ENCODE data around the gene HECTD1. TPM values are rescaled to one million over a fixed set of nuclear protein-coding genes. Genes with fewer than 3 reads are reported as not detected.
"Not testable (repeated sequence)": the region's sequence is repeated elsewhere in the genome, so short reads cannot be mapped to it uniquely, and the experiment has no call there.

The HECTD1 gene
- total and polyA plus RNA-seq, 9 of the 15 experiments (the other 6 are each of a cell fraction or from before 2014, with no cell fraction given) = 27.9 to 111 (median 78.1) TPM

GRCh38 chr14:31096255-31096654, 111.3 kb downstream of the HECTD1 start:
- H3K79me2 ChIP-seq (ENCODE audit: control insufficient read depth, insufficient read depth, low read length) = no peaks in the 10 kb centered on the region
- H3K9me1 ChIP-seq (ENCODE audit: control insufficient read depth, insufficient read depth, low read length) = no peaks in the 10 kb centered on the region
- no peak overlapping the region for H3K4me3 ChIP-seq
- no peak overlapping the region for H3K4me2 ChIP-seq (ENCODE audit: insufficient read depth, low read length)
- in situ Hi-C loops (cut with MboI) = no loop called here
- DNase-seq (ENCODE audit: extremely low read depth in 1 of 4, low spot score in 3 of 4) = no peak
- no peak overlapping the region for H2AFZ ChIP-seq (ENCODE audit: low read depth, low read length)
- TF ChIP-seq ZNF12 (CRISPR knock-in tag; IDR thresholded peaks at IDR 0.05) = no peak
- no peak for TF ChIP-seq RCOR1 (IDR thresholded peaks at IDR 0.05; ENCODE audit: borderline replicate concordance in 1 of 2, low read depth in 2 of 2, low read length in 2 of 2)
- TF ChIP-seq DEAF1 (CRISPR knock-in tag; IDR thresholded peaks at IDR 0.05) = no peak
- peak; percentile 26; the same call in 1 of the 2 replicates for TF ChIP-seq CEBPG (CRISPR knock-in tag; IDR thresholded peaks at IDR 0.05)
- no peak; a peak in 1 of 4 replicates for TF ChIP-seq CEBPG (tag; conservative IDR thresholded peaks at IDR 0.05 in 1 of 2, IDR thresholded peaks at IDR 0.05 in 1 of 2)
- WGBS (ENCODE audit: insufficient coverage, low coverage, missing lambda C conversion rate) = 71% methylated on average over 6 of the region's 6 CpGs
- ChIA-PET CTCF (ENCODE audit: low intra/inter-chr PET ratio) (no interaction called here), POLR2A (no interaction called here)
- H4K20me1 ChIP-seq (replicated peaks; ENCODE audit: control insufficient read depth, insufficient read depth, low read length) = no peaks in the 10 kb centered on the region
- BruUV-seq (replicated peaks) = no TSS peak
- H3K9me3 ChIP-seq (replicated peaks; ENCODE audit: control insufficient read depth, insufficient read depth, low read depth, low read length) = no peaks in the 10 kb centered on the region
- no peak overlapping the region for H3K9ac ChIP-seq (ENCODE audit: insufficient read depth in 1 of 2, low read depth in 2 of 2, low read length in 2 of 2)
- no peaks in the 10 kb centered on the region for H3K27me3 ChIP-seq (ENCODE audit: control insufficient read depth in 2 of 2, insufficient read depth in 2 of 2, low read length in 2 of 2)
- peak; percentile 16; the same call in 1 of the 3 replicates for ATAC-seq
- H3K36me3 ChIP-seq (ENCODE audit: control insufficient read depth, insufficient read depth, low read length) = peaks cover 33% of the 10 kb centered on the region
- FAIRE-seq = no peak
- H3K27ac ChIP-seq (ENCODE audit: extremely low read depth, low read depth, low read length) = no peak overlapping the region
- no peaks in the 10 kb centered on the region for H3K4me1 ChIP-seq (replicated peaks in 1 of 2; ENCODE audit: control insufficient read depth in 2 of 2, insufficient read depth in 2 of 2, low read length in 2 of 2)
- intact Hi-C loops (cut with micrococcal nuclease) = no loop called here

GRCh38 chr14:31095817-31096216, 111.8 kb downstream of the HECTD1 start:
- BruUV-seq (replicated peaks); DNase-seq (ENCODE audit: extremely low read depth in 1 of 4, low spot score in 3 of 4); H3K9me1 ChIP-seq (ENCODE audit: control insufficient read depth, insufficient read depth, low read length); H3K27me3 ChIP-seq (ENCODE audit: control insufficient read depth in 2 of 2, insufficient read depth in 2 of 2, low read length in 2 of 2); FAIRE-seq; in situ Hi-C loops (cut with MboI); H3K4me3 ChIP-seq; intact Hi-C loops (cut with micrococcal nuclease); H3K9ac ChIP-seq (ENCODE audit: insufficient read depth in 1 of 2, low read depth in 2 of 2, low read length in 2 of 2); H4K20me1 ChIP-seq (replicated peaks; ENCODE audit: control insufficient read depth, insufficient read depth, low read length); H3K27ac ChIP-seq (ENCODE audit: extremely low read depth, low read depth, low read length); H2AFZ ChIP-seq (ENCODE audit: low read depth, low read length); H3K79me2 ChIP-seq (ENCODE audit: control insufficient read depth, insufficient read depth, low read length); ATAC-seq; H3K4me1 ChIP-seq (replicated peaks in 1 of 2; ENCODE audit: control insufficient read depth in 2 of 2, insufficient read depth in 2 of 2, low read length in 2 of 2); H3K4me2 ChIP-seq (ENCODE audit: insufficient read depth, low read length); H3K9me3 ChIP-seq (replicated peaks; ENCODE audit: control insufficient read depth, insufficient read depth, low read depth, low read length); POLR2A ChIA-PET; CTCF ChIA-PET (ENCODE audit: low intra/inter-chr PET ratio): not testable (repeated sequence)
- WGBS (ENCODE audit: insufficient coverage, low coverage, missing lambda C conversion rate) = 93% methylated on average over 5 of the region's 8 CpGs
- peaks cover 29% of the 10 kb centered on the region for H3K36me3 ChIP-seq (ENCODE audit: control insufficient read depth, insufficient read depth, low read length)

DNA sequence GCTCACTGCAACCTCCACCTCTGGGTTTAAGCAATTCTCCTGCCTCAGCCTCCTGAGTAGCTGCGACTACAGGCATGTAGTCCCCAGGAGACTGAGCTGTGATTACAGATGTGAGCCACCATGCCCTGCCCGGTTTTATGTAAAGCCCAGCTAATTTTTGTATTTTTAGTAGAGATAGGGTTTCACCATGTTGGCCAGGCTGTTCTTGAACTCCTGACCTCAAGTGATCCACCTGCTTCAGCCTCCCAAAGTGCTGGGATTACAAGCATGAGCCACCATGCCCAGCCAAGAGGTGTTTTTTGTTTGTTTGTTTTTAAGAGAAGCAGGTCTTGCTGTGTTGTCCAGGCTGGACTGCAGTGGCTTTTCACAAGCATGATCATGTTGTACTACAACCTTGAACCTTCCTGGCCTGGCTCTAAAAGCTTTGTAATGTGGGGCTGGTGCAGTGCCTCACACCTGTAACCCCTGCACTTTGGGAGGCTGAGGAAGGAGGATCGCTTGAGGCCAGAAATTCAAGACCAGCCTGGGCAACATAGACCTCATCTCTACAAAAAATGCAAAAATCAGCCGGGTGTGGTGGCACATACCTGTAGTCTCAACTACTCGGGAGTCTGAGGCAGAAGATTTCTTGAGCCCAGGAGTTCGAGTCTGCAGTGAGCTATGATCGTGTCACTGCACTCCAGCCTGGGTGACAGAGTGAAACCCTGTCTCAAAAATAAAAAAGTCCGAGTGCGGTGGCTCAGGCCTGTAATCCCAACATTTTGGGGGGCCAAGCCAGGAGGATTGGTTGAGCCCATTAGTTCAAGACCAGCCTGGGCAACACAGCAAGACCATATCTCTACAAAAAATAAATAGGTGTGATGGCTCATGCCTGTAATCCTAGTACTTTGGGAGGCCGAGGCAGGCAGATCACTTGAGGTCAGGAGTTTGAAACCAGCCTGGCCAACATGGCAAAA, 113.4 kb downstream of the HECTD1 start:
- DNase-seq (ENCODE audit: extremely low read depth in 1 of 4, low spot score in 3 of 4); CTCF ChIA-PET (ENCODE audit: low intra/inter-chr PET ratio); POLR2A ChIA-PET; H3K9me1 ChIP-seq (ENCODE audit: control insufficient read depth, insufficient read depth, low read length); BruUV-seq (replicated peaks); H3K27ac ChIP-seq (ENCODE audit: extremely low read depth, low read depth, low read length); H3K79me2 ChIP-seq (ENCODE audit: control insufficient read depth, insufficient read depth, low read length); FAIRE-seq; H3K4me1 ChIP-seq (replicated peaks in 1 of 2; ENCODE audit: control insufficient read depth in 2 of 2, insufficient read depth in 2 of 2, low read length in 2 of 2); H3K4me2 ChIP-seq (ENCODE audit: insufficient read depth, low read length); H3K27me3 ChIP-seq (ENCODE audit: control insufficient read depth in 2 of 2, insufficient read depth in 2 of 2, low read length in 2 of 2); H4K20me1 ChIP-seq (replicated peaks; ENCODE audit: control insufficient read depth, insufficient read depth, low read length); ATAC-seq; in situ Hi-C loops (cut with MboI); intact Hi-C loops (cut with micrococcal nuclease); H2AFZ ChIP-seq (ENCODE audit: low read depth, low read length); H3K9ac ChIP-seq (ENCODE audit: insufficient read depth in 1 of 2, low read depth in 2 of 2, low read length in 2 of 2); H3K4me3 ChIP-seq; H3K9me3 ChIP-seq (replicated peaks; ENCODE audit: control insufficient read depth, insufficient read depth, low read depth, low read length): not testable (repeated sequence)
- H3K36me3 ChIP-seq (ENCODE audit: control insufficient read depth, insufficient read depth, low read length) = peaks cover 12% of the 10 kb centered on the region; the same call in 1 of the 3 replicates
- 80% methylated on average over 9 of the region's 10 CpGs for WGBS (ENCODE audit: insufficient coverage, low coverage, missing lambda C conversion rate)

Measured in K562 (cell line).